HG03520 (cell line): ENCODE data around the gene RNF114.
"Not testable (repeated sequence)": the region's sequence is repeated elsewhere in the genome, so short reads cannot be mapped to it uniquely, and the experiment has no call there.

Experiments used
- ATAC-seq: cut with Tn5 transposase; IDR thresholded peaks from one replicate; pipeline ENCODE4 v1.9.1; 2021; ENCODE audit warnings: mild to moderate bottlenecking, moderate library complexity; ENCODE audit not compliant: unreplicated experiment

RNF114 gene

GRCh38 chr20:49936153-49937026 lies at the start of gene RNF114:
RNF114 (plus strand) TSS chr20:49936397; CDS start chr20:49936413, 16 bp downstream.
- no peak for ATAC-seq

- ATAC-seq, result no peak
These were observed 49.5 kb upstream of the RNF114 start for GRCh38 chr20:49886571-49887213.

GRCh38 chr20:49887251-49888211 lies 48.7 kb upstream of the RNF114 start:
- ATAC-seq, result no peak

- ATAC-seq, result no peak
These were observed 47.8 kb upstream of the RNF114 start for GRCh38 chr20:49888212-49889000.

- no peak for ATAC-seq
These were observed 46.9 kb upstream of the RNF114 start for GRCh38 chr20:49889001-49889934.

- no peak for ATAC-seq
These were observed 46.3 kb upstream of the RNF114 start for GRCh38 chr20:49889935-49890333.

GRCh38 chr20:49890471-49891361 lies 45.5 kb upstream of the RNF114 start:
- ATAC-seq, result no peak

- ATAC-seq, result no peak
These were observed 44.6 kb upstream of the RNF114 start for GRCh38 chr20:49891476-49892110.

- ATAC-seq, result no peak
These were observed 43.9 kb upstream of the RNF114 start for GRCh38 chr20:49892260-49892659.

GRCh38 chr20:49892817-49893216 lies 43.4 kb upstream of the RNF114 start:
- ATAC-seq, result no peak

- ATAC-seq, result no peak
These were observed 42.7 kb upstream of the RNF114 start for GRCh38 chr20:49893242-49894072.

GRCh38 chr20:49894073-49894470 lies 42.1 kb upstream of the RNF114 start:
- ATAC-seq, result no peak

- not testable (repeated sequence) for ATAC-seq
These were observed 40.6 kb upstream of the RNF114 start for GRCh38 chr20:49895474-49896093.

GRCh38 chr20:49896204-49896603 lies 40.0 kb upstream of the RNF114 start:
- no peak for ATAC-seq

- no peak for ATAC-seq
These were observed 36.4 kb upstream of the RNF114 start for GRCh38 chr20:49899541-49900383.
